Measurements from ENCODE around the gene SCN3A. TPM values are rescaled to one million over a fixed set of nuclear protein-coding genes. Genes with fewer than 3 reads are reported as not detected.
A peak's percentile ranks its signal among the peaks of the same experiment; 100 is the strongest.

Gene SCN3A
- total and polyA plus RNA-seq, 9 of the 15 experiments (the other 6 are each of a cell fraction or from before 2014, with no cell fraction given) = not detected

GRCh38 chr2:165057308-165057707, 146.5 kb downstream of the SCN3A start:
- H4K20me1 ChIP-seq (replicated peaks; ENCODE audit: control insufficient read depth, insufficient read depth, low read length) = no peaks in the 10 kb centered on the region
- no peaks in the 10 kb centered on the region for H3K79me2 ChIP-seq (ENCODE audit: control insufficient read depth, insufficient read depth, low read length)
- H3K9ac ChIP-seq (ENCODE audit: insufficient read depth in 1 of 2, low read depth in 2 of 2, low read length in 2 of 2) = no peak overlapping the region
- H3K27ac ChIP-seq (ENCODE audit: extremely low read depth, low read depth, low read length) = no peak overlapping the region
- no peaks in the 10 kb centered on the region for H3K27me3 ChIP-seq (ENCODE audit: control insufficient read depth in 2 of 2, insufficient read depth in 2 of 2, low read length in 2 of 2)
- POLR2A ChIA-PET = no interaction called here
- H3K9me1 ChIP-seq (ENCODE audit: control insufficient read depth, insufficient read depth, low read length) = no peaks in the 10 kb centered on the region
- no peak for ATAC-seq
- in situ Hi-C loops (cut with MboI) = no loop called here
- TF ChIP-seq CEBPG (CRISPR knock-in tag; IDR thresholded peaks at IDR 0.05) = no peak
- TF ChIP-seq CEBPG (tag; conservative IDR thresholded peaks at IDR 0.05 in 1 of 2, IDR thresholded peaks at IDR 0.05 in 1 of 2) = 0 out of 4 replicates have a peak, but pooled peaks of 1 of the 2 experiments have one; percentile 14
- TF ChIP-seq TCF7 (IDR thresholded peaks at IDR 0.05; ENCODE audit: borderline replicate concordance) = no peak
- CTCF ChIA-PET (ENCODE audit: low intra/inter-chr PET ratio) = no interaction called here
- no peak for DNase-seq (ENCODE audit: extremely low read depth in 1 of 4, low spot score in 3 of 4)
- H3K4me3 ChIP-seq = no peak overlapping the region
- WGBS (ENCODE audit: insufficient coverage, low coverage, missing lambda C conversion rate) = 0% methylated on average over 1 of the region's 1 CpG
- H3K9me3 ChIP-seq (replicated peaks; ENCODE audit: control insufficient read depth, insufficient read depth, low read depth, low read length) = peaks cover 2% of the 10 kb centered on the region; the same call in 1 of the 2 replicates
- intact Hi-C loops (cut with micrococcal nuclease) = no loop called here
- no peaks in the 10 kb centered on the region for H3K4me1 ChIP-seq (replicated peaks in 1 of 2; ENCODE audit: control insufficient read depth in 2 of 2, insufficient read depth in 2 of 2, low read length in 2 of 2)
- FAIRE-seq = no peak
- H3K36me3 ChIP-seq (ENCODE audit: control insufficient read depth, insufficient read depth, low read length) = no peaks in the 10 kb centered on the region
- no TSS peak for BruUV-seq (replicated peaks)
- no peak overlapping the region for H3K4me2 ChIP-seq (ENCODE audit: insufficient read depth, low read length)
- H2AFZ ChIP-seq (ENCODE audit: low read depth, low read length) = no peak overlapping the region

GRCh38 chr2:165056564-165056963, 147.3 kb downstream of the SCN3A start:
- TF ChIP-seq HNRNPLL (IDR thresholded peaks at IDR 0.05; ENCODE audit: low read depth, low read length, poor library complexity, severe bottlenecking) (no peak), NFIC (IDR thresholded peaks at IDR 0.05) (no peak), LEF1 (IDR thresholded peaks at IDR 0.05) (no peak), E2F3 (CRISPR knock-in tag; IDR thresholded peaks at IDR 0.05) (no peak), HNRNPL (IDR thresholded peaks at IDR 0.05; ENCODE audit: low read depth, low read length) (no peak), NBN (IDR thresholded peaks at IDR 0.05; ENCODE audit: low read depth) (no peak), ELF1 (tag; IDR thresholded peaks at IDR 0.05) (no peak), SRSF9 (IDR thresholded peaks at IDR 0.05; ENCODE audit: borderline replicate concordance, low read depth, low read length) (no peak), ARID2 (IDR thresholded peaks at IDR 0.05) (no peak), LARP7 (IDR thresholded peaks at IDR 0.05) (no peak), XRCC3 (IDR thresholded peaks at IDR 0.05) (no peak), ETV5 (CRISPR knock-in tag; IDR thresholded peaks at IDR 0.05; ENCODE audit: low read depth) (no peak), THRB (CRISPR knock-in tag; conservative IDR thresholded peaks at IDR 0.05) (no peak)
- ChIA-PET CTCF (ENCODE audit: low intra/inter-chr PET ratio) (no interaction called here), POLR2A (no interaction called here)
- H2AFZ ChIP-seq (ENCODE audit: low read depth, low read length) = no peak overlapping the region
- in situ Hi-C loops (cut with MboI) = no loop called here
- DNase-seq (ENCODE audit: extremely low read depth in 1 of 4, low spot score in 3 of 4) (no peak), FAIRE-seq (no peak), ATAC-seq (no peak)
- intact Hi-C loops (cut with micrococcal nuclease) = no loop called here
- no TSS peak for BruUV-seq (replicated peaks)
- no peaks in the 10 kb centered on the region for H3K36me3 ChIP-seq (ENCODE audit: control insufficient read depth, insufficient read depth, low read length)
- H3K4me3 ChIP-seq = no peak overlapping the region
- no peaks in the 10 kb centered on the region for H4K20me1 ChIP-seq (replicated peaks; ENCODE audit: control insufficient read depth, insufficient read depth, low read length)
- H3K4me1 ChIP-seq (replicated peaks in 1 of 2; ENCODE audit: control insufficient read depth in 2 of 2, insufficient read depth in 2 of 2, low read length in 2 of 2) = no peaks in the 10 kb centered on the region
- no peak overlapping the region for H3K4me2 ChIP-seq (ENCODE audit: insufficient read depth, low read length)
- no peaks in the 10 kb centered on the region for H3K27me3 ChIP-seq (ENCODE audit: control insufficient read depth in 2 of 2, insufficient read depth in 2 of 2, low read length in 2 of 2)
- no peak overlapping the region for H3K27ac ChIP-seq (ENCODE audit: extremely low read depth, low read depth, low read length)
- no peaks in the 10 kb centered on the region for H3K9me1 ChIP-seq (ENCODE audit: control insufficient read depth, insufficient read depth, low read length)
- 4% methylated on average over 2 of the region's 2 CpGs for WGBS (ENCODE audit: insufficient coverage, low coverage, missing lambda C conversion rate)
- H3K9me3 ChIP-seq (replicated peaks; ENCODE audit: control insufficient read depth, insufficient read depth, low read depth, low read length) = peaks cover 2% of the 10 kb centered on the region; the same call in 1 of the 2 replicates
- no peak overlapping the region for H3K9ac ChIP-seq (ENCODE audit: insufficient read depth in 1 of 2, low read depth in 2 of 2, low read length in 2 of 2)
- no peaks in the 10 kb centered on the region for H3K79me2 ChIP-seq (ENCODE audit: control insufficient read depth, insufficient read depth, low read length)
